ENCODE data around the gene TECPR2. TPM values are rescaled to one million over a fixed set of nuclear protein-coding genes. Genes with fewer than 3 reads are reported as not detected.

The TECPR2 gene
- total and polyA plus RNA-seq, 10 donors, result 1.1 to 46.6 (median 26.7) TPM

DNA sequence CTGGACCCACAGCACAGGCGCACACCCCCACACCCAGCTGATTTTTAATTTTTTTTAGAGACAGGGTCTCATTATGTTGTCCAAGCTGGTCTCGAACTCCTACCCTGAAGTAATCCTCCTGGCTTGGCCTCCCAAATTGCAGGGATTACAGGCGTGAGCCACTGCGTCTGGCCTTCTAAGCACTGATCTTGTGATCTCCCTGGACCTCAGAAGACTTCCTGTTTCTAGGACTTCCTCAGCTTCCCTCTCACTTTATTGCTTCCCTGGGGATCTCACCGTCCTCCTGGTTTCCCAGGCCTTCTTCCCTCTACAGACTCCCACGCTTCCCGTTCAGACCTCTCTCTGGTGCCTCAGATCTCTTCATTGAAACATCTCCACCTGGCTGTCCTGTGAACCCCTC, 29.4 kb upstream of the TECPR2 start:
- Histone ChIP-seq H3K36me3 (peaks cover 0 to 72% (median 37%) of the 10 kb centered on the region in 6 donors), H3K4me3 (no peak overlapping the region), H3K9me3 (no peaks in the 10 kb centered on the region), H3K27me3 (replicated peaks in 1 of 7) (no peaks in the 10 kb centered on the region), H3K27ac (peak overlapping the region in 2 of 8 donors; percentile 19 to 26), H3K4me1 (peaks cover 0 to 8% (median 0%) of the 10 kb centered on the region in 6 donors)
- DNase-seq, result no peak
- intact Hi-C loops (cut with DNase I; ENCODE audit: low total_unique reads), result no loop called here
- no peak for TF ChIP-seq POLR2A (IDR thresholded peaks at IDR 0.05)
- TF ChIP-seq, protein P1, sequence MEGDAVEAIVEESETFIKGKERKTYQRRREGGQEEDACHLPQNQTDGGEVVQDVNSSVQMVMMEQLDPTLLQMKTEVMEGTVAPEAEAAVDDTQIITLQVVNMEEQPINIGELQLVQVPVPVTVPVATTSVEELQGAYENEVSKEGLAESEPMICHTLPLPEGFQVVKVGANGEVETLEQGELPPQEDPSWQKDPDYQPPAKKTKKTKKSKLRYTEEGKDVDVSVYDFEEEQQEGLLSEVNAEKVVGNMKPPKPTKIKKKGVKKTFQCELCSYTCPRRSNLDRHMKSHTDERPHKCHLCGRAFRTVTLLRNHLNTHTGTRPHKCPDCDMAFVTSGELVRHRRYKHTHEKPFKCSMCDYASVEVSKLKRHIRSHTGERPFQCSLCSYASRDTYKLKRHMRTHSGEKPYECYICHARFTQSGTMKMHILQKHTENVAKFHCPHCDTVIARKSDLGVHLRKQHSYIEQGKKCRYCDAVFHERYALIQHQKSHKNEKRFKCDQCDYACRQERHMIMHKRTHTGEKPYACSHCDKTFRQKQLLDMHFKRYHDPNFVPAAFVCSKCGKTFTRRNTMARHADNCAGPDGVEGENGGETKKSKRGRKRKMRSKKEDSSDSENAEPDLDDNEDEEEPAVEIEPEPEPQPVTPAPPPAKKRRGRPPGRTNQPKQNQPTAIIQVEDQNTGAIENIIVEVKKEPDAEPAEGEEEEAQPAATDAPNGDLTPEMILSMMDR (IDR thresholded peaks at IDR 0.05 in 8 of 11, conservative IDR thresholded peaks at IDR 0.05 in 3 of 11), result no peak
- TF ChIP-seq POLR2AphosphoS5 (IDR thresholded peaks at IDR 0.05), result no peak
- 67 to 89% (median 83%) methylated on average over 7 of the region's 7 CpGs for WGBS, 5 donors

DNA sequence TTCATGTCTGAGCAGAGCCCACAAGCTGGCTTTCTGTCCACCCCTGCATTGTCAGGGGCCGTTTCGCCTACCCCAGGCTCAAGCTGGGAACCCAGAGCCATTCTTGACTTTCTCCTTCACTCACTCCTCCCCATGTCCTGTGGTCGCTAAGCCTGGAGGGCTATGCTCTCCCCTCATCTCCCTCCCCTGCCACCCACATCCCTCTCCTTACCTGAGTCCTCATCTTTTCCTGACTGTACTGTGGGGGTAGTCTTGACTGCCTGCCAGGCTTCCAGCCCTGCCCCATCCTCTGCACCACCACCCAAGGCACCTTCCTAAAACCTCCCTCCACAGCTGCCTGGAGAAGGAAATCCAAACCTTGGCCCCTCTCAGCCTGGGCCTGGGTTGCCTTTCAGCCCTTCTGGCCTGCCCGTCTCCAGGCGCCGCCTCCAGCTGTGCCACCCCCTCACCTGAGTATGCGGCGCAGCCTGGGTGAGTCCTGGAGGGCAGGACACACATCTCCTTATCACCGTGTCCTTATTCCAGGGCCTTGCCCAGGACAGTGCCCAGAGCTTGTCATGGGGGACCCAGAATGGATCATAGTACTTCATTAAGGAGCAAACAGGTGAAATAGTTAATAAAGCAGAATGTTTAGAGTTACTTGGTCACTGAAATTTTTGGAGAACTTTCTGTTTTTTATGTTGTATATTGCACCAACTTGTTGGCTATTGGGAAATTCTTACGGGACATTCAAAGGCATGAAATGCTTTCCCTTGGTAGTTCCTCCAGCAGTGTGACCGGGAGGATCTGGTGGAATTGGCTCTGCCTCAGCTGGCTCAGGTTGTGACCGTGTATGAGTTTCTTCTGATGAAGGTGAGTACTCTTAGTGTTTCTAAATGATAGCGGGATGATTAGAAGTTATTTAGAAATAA, 28.7 kb upstream of the TECPR2 start:
- Histone ChIP-seq H3K36me3 (peaks cover 0 to 78% (median 43%) of the 10 kb centered on the region in 6 donors), H3K4me3 (no peak overlapping the region), H3K27me3 (replicated peaks in 1 of 7) (no peaks in the 10 kb centered on the region), H3K4me1 (peaks cover 0 to 8% (median 0%) of the 10 kb centered on the region in 6 donors), H3K27ac (peak overlapping the region in 3 of 8 donors; percentile 19 to 26 (median 24)), H3K9me3 (no peaks in the 10 kb centered on the region)
- DNase-seq, result peak; percentile 47
- intact Hi-C loops (cut with DNase I; ENCODE audit: low total_unique reads), result no loop called here
- 83 to 93% (median 91%) methylated on average over 13 of the region's 13 CpGs for WGBS, 5 donors
- TF ChIP-seq, protein P1 (IDR thresholded peaks at IDR 0.05 in 8 of 11, conservative IDR thresholded peaks at IDR 0.05 in 3 of 11), result no peak
- peak in 1 of 3 donors; percentile 26 for TF ChIP-seq POLR2AphosphoS5 (IDR thresholded peaks at IDR 0.05)
- TF ChIP-seq POLR2A (IDR thresholded peaks at IDR 0.05), result no peak

- 94 to 98% (median 96%) methylated on average over 7 of the region's 7 CpGs for WGBS, 5 donors
- intact Hi-C loops (cut with DNase I; ENCODE audit: low total_unique reads), result no loop called here
These were observed 27.6 kb upstream of the TECPR2 start for GRCh38 chr14:102335163-102335562.

More at GRCh38 chr14:102335163-102335562, 27.6 kb upstream of the TECPR2 start:
- H3K9me3 ChIP-seq, result no peaks in the 10 kb centered on the region
- peaks cover 0 to 90% (median 53%) of the 10 kb centered on the region in 6 donors for H3K36me3 ChIP-seq
- no peak for TF ChIP-seq POLR2A (IDR thresholded peaks at IDR 0.05)
- TF ChIP-seq, protein P1 (IDR thresholded peaks at IDR 0.05 in 8 of 11, conservative IDR thresholded peaks at IDR 0.05 in 3 of 11), result no peak
- no peak for TF ChIP-seq POLR2AphosphoS5 (IDR thresholded peaks at IDR 0.05)
- peaks cover 0 to 8% (median 0%) of the 10 kb centered on the region in 6 donors for H3K4me1 ChIP-seq
- peak; percentile 60 for DNase-seq
- H3K27me3 ChIP-seq (replicated peaks in 1 of 7), result no peaks in the 10 kb centered on the region
- no peak overlapping the region for H3K27ac ChIP-seq
- no peak overlapping the region for H3K4me3 ChIP-seq

Data from spleen (tissue), 11 donors.